ENCODE results near the gene ZNF70.

GRCh38 chr22:23720855-23721254 is 30.1 kb downstream of the ZNF70 start:
- TF ChIP-seq RAD21 (IDR thresholded peaks at IDR 0.05; ENCODE audit: low read depth) (no peak), SIN3A (IDR thresholded peaks at IDR 0.05; ENCODE audit: low read depth) (no peak), CTCF (IDR thresholded peaks at IDR 0.05 in 2 of 3, conservative IDR thresholded peaks at IDR 0.05 in 1 of 3; ENCODE audit: borderline replicate concordance in 1 of 3, insufficient read depth in 1 of 3, low read depth in 2 of 3, low read length in 2 of 3) (no peak), ZBTB33 (IDR thresholded peaks at IDR 0.05; ENCODE audit: extremely low read depth, insufficient replicate concordance, low read length) (no peak), TCF7L2 (IDR thresholded peaks at IDR 0.05; ENCODE audit: borderline replicate concordance, extremely low read depth, insufficient read depth, insufficient read length) (no peak), ZNF274 (IDR thresholded peaks at IDR 0.05; ENCODE audit: low read depth, low read length) (no peak), EGR1 (IDR thresholded peaks at IDR 0.05; ENCODE audit: low read depth) (no peak), REST (IDR thresholded peaks at IDR 0.05; ENCODE audit: low read depth) (no peak), ELF1 (IDR thresholded peaks at IDR 0.05; ENCODE audit: borderline replicate concordance, low read depth) (no peak), ZFX (IDR thresholded peaks at IDR 0.05) (no peak), POLR2AphosphoS5 (IDR thresholded peaks at IDR 0.05; ENCODE audit: low read depth, low read length) (no peak), FOSL1 (IDR thresholded peaks at IDR 0.05; ENCODE audit: low read depth) (no peak), POLR2A (IDR thresholded peaks at IDR 0.05; ENCODE audit: borderline replicate concordance, extremely low read depth, insufficient read depth, insufficient read length) (no peak)
